NCI-H510A (cell line): Measurements from ENCODE around the gene IL17RA.

Source experiments
- DNase-seq: peaks from one replicate; lab custom pipeline; 2025; lab: John Stamatoyannopoulos, UW

IL17RA gene

DNA sequence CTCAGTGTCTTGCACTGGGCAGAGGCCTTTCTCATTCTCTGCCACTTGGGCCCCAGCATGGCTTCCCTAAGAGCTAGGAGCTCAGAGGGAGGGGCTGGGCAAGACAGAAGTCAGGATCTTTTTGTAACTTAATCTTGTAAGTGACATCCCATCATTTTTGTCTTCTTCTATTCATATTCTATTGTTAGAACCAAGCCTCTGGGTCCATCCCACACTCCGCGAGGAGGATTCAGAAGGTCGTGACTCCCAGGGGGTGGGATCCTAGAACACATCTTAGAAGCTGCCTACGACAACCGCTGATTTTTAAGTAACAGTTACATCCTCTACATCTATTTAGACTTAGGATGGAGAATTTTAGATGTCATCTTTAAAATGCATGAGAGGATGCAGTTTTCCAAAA is 1.5 kb upstream of the IL17RA start:
- no peak for DNase-seq

DNA sequence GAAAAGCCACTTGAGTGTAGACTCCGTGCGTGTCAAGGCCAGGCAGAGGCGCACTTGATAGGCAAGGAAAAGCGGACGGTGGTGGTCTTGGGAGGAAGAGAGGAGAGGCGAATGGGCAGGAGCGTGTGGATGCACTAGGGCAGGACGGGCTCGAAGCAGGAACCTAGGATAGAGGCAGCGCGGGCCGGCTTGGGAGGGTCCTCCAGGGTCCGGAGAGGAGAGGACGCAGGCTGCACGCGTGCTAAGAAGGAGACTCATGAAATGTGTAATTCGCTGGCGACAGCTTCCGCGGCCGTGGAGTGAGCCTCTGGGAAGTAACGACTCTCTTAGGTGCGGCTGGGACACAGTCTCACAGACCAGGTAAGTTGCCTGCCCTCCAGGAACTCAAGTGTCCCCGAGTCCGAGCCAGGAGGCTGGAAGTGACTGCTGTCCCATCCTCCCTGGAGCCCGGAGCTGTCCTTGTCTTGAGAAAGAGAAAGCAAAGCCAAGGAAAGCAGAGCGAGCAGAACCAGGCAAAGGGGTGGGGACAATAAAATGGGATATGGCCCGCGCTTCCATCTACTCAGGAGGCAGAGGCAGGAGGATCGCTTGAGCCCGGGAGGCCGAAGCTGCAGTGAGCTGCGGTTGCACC is 874 bp upstream of the IL17RA start:
- no peak for DNase-seq

DNA sequence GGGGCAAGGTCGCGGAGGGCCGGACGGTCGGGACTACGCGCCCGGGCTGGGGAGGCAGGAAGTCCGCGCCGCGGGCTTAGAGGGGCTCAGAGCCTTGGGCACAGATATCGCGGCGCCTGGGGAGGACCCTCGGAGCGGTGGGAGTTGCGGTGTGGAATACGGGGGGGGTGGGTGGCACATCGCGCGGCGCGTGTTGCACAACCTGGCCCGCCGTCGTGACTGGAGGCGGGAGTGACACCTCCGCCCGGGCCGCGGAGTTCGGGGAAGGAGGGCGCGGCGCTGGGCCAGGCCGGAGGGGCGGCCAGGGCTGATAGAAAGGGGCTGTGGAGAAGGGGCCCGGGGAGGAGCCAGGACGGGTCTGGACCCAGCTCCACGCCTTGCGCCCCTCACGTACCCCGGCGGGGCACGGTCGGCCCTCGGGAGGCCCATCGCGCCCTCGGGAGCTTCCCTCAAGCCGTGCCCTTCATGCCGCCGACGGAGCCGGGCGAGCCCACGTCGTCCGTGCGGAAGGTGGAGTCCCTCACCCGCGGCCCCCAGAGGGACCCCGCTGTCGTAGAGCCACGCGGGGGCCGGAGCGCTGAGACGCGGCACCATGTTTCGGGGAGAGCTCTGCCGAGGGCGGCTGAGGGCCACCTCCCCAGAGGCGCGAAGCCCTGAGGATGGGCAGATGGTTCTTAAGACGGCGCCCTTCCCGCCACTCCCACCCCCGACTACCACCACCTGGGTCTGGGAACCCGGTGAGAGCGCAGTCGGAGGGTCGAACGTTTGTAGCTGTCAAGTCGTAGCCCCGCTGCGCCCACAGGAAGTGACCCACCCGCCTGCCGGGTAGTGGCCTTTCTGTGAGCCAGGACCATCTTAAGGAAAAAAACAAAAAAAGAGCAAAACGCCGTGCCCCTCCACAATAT is 729 bp downstream of the IL17RA start:
- DNase-seq, result no peak

DNA sequence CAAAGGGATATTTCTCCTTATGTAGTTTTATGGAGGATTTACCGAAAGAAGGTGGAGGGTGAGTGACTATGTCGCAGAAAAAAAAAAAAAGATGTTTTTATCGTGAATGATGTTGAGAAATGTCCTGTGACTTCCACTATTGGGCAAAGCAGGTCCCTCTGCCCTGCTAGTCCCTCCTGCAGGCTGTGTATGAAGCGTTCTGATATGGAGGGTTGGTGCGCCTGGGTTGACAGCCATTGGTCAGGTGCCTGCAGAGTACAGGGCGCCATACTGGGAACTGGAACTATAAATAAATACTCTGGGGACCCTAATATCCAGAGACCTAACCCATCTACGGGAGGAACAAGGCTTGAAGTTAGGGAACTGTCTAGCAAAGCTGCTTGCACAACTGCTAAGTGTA is 1.5 kb downstream of the IL17RA start:
- DNase-seq, result no peak

DNA sequence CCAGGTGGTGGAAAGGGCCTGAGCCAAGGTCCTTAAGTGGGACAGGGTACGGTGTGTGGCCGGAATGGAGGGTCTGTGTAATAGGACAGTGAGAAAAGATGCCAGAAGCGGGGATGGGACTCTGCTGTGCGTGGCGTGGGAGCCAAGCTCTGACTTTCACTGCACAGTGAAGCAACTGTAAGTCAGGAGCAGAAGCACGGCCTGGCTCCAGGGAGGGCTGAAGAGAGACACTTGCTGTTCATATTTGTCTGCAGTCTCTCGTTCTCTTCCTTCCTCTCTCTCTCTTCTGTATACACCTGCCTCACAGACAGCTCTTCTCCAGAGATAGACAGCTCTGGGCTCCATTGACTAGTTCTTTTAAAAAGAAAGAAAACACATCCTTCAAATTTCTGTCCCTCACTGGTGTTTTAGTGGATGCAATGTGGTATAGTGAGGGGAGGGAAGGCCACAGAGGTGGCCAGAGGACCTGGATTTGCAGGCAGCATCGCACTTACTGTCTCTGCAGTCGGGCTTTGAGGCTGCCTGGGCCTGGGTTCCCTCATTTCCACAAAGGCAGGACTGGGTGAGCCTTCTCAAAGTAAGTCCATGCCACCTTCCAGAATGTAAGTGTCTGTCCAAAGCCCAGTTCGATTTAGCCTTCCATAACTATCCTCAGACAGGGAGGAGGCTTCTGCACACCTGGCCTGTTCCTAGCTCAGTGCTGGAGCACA is 2.1 kb downstream of the IL17RA start:
- no peak for DNase-seq

DNA sequence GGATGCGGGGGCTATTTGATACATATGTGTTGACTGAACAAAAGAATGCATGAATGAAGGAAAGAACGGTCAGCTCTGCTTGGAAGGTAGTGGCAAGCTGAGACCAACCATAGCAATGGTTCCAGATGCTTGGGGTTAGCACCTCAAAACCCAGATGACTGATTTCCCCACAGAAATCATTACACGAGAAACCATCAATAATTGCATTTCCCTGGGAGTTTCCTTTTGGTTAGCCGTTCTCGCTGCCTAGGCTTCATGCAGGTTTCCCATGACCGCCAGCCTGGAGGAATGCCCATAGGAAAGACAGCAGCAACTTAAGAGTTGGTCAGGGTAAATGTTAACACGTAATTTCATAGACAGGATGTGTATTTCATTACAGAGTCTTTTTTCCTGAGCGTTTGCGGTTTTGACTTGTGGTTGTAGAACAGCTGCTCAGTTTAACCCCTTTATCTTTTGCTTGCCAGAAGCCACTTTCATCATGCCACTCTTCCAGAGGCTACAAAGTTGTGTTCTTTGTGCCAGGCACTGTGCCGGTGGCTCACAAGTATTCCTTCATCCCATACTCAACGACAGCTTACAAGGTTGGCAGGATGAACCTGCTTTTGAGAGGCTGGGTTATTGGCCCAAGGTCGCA is 2.8 kb downstream of the IL17RA start:
- DNase-seq, result no peak

DNA sequence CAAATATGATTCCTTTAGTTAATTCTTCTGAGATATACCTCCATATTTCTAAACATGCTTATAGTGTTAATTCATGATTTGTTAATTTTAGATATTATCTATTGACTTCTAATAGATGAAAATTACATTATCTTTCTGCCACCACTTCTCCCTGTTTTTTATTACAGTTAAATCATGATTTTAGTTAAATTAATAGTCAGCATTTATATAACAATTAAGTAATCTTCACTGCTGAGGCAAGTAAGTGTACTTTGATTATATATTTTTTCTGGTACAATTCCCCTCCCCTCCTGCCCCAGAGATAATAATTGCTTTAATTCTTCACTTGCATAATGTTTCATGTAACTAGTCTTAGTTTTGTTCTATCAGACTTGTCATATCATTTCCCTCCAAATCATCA is 5.8 kb downstream of the IL17RA start:
- DNase-seq, result no peak

DNA sequence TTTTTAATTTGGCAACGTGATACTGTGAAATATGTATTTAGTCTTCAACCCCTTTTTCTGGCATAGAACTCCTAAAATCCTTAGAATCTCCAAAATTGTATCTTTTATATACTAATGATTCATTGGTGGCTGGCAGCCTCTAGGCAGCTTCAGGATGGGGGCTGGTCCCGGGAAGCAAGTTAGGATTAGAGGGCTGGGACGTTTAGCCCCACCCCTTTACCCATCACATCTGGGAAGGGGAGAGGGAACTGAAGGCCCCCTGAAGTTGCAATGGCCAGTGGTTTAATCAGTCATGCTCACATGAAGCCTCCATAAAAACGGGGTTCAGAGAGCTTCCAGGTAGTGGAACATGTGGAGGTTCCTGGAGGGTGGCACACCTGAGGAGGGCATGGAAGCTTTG is 7.1 kb downstream of the IL17RA start:
- no peak for DNase-seq

DNA sequence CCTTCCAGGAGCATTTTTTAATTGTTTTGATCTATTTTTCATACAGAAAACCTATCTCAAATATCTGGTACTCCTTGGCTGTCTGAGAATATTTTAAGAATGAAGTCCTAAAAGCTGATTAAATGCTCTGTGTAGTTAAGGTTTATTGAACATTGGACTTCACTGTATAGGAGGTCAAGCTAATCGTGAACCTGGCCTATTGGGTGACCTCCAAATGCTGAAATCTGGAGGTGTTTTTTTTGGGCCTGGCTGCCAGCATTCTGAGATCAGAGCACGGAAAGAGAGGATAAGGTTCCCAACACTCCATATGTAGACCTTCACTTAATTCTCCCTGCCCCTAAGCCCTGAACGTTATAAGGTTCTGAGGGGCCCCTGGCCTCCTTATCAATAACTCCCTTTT is 8.3 kb downstream of the IL17RA start:
- no peak for DNase-seq

DNA sequence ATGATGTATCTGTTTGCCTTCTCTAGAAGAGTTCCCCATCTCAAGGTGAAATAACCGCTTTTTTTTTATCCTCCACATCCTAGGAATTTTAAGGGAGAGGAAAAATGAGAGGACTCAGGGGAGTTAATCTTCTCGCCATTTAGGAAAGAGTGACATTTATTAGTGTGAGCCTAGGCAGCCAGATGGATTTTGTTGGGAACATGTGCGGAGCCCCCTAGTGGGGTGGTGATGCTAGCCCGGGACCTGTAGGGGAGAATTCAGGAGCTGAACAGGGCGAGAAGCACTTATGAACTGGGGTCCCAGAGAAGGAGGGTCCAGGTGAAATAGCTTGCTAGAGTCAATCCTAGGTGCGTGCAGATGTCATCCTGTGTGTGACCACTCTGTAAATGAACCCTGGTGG is 10.7 kb downstream of the IL17RA start:
- no peak for DNase-seq

DNA sequence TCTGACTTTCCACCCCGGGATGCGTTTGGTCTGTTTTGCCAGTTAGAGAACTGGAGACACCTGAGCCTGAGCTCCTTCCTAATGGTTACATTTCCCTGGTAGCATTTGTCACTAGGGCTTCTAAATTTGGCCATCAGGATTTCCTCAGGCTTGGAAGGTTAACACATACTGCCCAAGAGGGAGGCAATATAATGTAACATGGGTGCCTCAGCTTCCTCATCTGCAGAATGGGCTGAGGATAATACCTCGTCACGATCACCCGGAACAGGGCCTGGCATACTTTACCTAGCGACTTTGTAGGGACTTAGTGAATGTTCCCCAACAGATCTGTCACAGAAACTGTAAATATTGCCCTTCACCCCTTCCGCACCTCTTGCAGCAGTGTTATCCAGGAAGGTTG is 11.3 kb downstream of the IL17RA start:
- DNase-seq, result no peak

DNA sequence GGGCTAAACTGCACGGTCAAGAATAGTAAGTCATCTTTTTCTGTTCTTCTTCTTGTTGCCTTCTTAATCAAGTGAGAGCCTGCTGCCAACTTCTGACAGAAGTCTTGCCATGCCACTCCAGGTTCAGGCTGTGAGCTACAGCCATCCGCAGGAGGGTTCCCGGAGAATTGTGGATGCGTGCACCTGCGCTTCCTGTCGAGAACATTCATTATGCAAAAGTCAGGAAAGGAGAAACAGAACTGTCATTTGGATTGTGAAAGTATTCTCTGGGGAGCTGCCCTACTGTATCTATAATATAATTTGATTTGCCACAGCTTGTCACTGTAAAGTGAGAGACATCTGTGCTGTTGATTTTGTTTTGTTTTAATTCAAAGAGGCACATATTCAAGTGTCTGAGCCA is 12.3 kb downstream of the IL17RA start:
- DNase-seq, result no peak

DNA sequence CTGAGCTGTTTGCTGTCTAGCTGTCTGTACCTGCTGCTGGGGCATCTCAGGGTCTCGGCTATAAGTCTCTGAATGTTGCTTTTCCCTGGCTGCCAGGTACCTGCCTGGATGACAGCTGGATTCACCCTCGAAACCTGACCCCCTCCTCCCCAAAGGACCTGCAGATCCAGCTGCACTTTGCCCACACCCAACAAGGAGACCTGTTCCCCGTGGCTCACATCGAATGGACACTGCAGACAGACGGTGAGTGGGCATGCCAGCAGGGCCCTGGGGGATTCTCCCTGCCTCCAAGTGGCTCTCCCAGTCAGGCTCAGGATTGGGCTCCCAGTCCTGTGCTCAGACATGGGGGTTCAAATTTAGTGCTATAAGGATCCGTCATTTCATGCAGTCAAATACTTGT is 12.9 kb downstream of the IL17RA start:
- no peak for DNase-seq

DNA sequence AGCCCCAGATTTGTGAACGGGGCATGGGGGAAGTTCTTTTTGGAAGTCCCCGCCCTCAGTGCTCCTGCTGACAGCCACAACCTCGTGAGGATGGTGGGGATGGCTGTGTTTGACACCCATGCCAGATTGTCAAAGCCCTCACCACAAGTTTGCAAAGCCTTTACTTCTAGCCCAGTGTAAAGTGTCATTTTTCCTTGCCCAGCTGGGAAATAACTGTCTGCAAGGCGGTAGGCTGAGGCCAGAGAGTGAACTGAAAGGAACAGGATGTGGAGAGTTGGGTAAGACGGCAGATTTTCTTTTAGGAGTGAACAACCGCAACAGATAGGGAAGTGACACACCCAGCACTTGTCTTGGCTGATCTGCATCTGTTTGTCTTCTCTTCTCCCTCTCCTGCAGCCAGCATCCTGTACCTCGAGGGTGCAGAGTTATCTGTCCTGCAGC is 13.6 kb downstream of the IL17RA start:
- no peak for DNase-seq

DNA sequence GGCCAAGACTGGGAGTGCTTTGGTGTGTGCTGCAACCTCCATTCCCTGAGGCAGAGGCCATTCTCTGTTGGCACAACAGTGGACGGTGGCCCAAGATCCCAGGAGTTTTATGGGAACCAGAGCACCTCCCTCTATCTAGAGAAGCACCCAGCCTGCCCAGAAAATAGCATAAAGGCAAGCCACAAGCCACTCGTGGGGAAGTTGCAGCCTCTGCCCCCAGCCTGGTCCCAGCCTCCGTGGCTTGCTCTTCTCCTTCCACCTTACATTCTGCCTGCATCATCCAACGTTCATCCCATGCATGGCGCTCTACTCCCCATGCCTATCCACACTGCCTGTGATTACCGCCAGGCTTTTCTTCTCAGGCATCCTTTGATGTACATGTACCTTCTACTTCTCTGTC is 15.8 kb downstream of the IL17RA start:
- no peak for DNase-seq

DNA sequence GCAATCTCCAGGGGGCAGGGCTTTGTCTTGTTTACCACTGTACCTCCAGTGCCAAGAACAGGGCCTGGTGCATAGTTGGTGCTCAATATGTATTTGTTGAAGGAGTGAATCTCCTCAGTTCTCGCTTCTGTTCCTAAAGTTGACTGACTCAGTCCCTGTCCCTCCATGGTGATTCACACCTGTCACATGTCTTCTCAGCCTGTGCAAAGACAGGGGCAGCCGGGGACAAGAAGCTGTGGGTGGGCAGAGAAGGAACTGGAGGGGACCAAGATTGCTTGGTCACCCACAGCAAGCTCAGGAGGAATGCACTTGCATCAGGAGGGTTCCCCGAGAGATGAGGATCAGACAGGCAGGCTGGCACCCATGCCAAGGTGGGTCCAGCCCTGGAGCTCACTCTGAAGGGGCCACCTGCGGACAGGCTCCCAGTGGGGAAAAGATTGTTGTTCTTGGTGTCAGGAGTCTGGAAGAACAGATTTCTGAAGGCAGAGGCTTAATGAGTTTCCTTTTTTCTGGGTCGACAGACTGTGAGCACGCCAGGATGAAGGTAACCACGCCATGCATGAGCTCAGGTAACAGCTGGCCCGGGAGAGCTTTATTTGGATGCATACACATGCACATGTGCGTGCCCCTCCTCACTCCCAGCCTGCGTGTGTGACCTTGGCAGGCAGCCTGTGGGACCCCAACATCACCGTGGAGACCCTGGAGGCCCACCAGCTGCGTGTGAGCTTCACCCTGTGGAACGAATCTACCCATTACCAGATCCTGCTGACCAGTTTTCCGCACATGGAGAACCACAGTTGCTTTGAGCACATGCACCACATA is 16.9 kb downstream of the IL17RA start:
- DNase-seq, result no peak

DNA sequence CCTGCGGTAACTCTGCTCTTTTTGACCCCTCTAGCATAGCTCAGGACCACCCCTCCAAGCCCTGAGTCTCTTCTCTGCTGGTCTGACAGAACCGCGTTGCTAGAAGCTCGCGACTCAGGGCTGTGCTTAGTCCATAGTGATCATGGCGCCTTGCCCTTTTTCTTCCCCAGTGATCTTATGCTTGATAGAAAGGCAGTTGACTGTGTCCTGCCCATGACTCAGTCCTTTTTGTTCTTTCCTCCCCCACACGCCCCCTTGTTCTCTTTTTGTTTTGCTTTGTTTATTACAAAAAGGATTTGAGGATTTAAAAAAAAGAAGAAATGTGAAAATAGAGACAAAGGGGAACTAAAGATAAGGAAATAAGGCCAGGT is 17.5 kb downstream of the IL17RA start:
- DNase-seq, result no peak

DNA sequence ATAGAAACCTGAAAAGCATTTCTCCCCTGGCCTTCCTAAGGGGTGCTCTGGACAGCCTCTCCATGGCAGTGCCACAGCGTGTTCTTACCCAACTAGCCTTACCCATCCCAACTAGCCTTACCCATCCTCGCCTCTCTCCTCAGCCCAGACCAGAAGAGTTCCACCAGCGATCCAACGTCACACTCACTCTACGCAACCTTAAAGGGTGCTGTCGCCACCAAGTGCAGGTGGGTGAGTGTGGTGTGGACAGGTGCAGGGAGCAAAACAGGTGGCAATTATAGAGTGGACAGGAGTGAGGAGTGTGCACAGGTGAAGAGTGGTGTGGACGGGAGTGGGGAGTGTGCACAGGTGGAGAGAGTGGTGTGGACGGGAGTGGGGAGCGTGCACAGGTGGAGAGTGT is 18.6 kb downstream of the IL17RA start:
- DNase-seq, result no peak

DNA sequence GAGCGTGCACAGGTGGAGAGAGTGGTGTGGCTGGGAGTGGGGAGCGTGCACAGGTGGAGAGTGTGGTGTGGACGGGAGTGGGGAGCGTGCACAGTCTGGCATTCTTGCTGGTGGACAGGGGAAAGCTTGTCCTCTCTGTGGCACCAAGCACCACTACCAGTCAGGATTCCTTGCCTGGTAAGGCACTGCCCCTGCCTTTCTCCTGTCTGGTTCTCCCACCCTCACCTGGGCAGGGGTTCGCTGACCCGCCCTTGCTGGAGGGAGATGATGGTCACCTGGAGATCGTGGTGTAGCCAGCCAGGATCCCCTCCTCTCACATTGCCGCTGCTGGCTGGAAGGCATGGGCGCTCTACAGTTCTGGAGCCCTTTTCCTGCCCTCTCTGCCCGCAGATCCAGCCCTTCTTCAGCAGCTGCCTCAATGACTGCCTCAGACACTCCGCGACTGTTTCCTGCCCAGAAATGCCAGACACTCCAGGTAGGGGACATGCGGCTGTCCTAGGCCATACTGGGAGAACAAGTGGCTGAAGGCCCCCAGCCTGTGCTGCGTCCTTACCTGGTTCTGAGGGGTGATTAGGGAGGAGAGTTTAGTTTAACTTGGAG is 19.6 kb downstream of the IL17RA start:
- DNase-seq, result no peak

DNA sequence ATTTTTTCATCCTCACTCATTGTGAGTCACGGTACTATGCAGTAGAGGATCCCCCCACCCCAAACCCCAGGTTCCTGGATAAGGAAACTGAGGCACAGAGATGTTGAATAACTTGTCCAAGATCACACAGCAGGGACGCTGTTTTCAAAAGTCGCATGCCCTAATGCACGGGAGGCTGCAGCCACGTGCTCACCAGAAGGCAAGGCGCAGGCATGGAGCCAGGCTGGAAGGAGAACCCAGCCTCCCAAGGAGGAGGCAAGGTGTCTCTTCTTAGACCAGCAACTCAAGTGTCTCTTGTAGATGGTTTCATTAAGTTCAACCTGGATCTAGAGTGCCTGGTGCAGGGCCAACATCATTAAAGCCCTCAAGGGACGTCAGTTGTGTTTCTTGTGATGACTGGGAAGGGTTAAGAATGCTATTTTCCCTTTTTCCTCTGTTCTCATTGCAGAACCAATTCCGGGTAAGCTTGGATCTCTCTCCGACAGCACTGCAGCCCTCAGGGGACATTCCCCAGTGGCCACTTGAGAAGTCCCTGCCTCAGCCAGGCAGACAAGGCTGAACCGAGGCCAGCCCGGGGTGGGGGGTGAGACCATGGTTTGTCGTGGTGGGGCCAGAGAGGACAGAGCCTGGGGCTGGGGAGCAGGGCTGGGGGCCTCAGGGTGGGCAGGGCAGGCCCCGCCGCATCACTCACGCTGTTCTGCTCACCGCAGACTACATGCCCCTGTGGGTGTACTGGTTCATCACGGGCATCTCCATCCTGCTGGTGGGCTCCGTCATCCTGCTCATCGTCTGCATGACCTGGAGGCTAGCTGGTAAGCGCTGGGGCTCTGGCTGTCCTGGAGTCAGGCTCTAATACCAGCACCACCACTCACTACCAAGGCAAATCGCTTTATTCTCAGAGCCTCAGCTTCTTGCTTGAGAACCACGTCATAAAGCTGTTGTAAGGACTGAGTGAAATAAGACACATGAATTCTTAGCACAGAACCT is 20.6 kb downstream of the IL17RA start:
- no peak for DNase-seq
